Measurements from ENCODE around the gene NOS1AP.

DNA sequence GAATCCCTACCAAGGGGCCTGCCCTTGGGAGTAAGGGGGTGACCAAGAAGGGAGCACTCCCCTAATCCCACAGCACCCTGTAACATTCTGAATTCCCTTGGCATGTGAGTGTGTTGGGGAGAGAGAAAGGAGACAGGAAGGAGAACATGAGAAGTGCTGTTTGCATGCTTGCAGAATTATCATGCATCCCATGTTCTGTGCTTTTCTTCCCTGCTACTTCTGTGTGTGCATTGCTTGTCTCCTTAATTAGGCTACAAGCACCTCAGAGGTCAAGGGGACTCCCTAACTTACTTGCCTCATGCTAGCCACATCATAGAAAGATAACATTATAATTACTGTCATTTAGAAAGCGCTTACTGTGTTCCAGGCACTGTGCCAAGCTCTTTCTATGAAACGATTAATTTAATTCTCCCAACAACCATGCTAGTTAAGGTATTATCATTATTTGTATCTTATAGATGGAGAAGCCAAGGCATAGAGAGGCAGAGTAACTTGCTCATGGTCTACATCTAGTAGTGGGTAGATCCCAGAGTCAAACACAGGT lies 11.1 kb downstream of the NOS1AP start:
- TF ChIP-seq, protein P1, sequence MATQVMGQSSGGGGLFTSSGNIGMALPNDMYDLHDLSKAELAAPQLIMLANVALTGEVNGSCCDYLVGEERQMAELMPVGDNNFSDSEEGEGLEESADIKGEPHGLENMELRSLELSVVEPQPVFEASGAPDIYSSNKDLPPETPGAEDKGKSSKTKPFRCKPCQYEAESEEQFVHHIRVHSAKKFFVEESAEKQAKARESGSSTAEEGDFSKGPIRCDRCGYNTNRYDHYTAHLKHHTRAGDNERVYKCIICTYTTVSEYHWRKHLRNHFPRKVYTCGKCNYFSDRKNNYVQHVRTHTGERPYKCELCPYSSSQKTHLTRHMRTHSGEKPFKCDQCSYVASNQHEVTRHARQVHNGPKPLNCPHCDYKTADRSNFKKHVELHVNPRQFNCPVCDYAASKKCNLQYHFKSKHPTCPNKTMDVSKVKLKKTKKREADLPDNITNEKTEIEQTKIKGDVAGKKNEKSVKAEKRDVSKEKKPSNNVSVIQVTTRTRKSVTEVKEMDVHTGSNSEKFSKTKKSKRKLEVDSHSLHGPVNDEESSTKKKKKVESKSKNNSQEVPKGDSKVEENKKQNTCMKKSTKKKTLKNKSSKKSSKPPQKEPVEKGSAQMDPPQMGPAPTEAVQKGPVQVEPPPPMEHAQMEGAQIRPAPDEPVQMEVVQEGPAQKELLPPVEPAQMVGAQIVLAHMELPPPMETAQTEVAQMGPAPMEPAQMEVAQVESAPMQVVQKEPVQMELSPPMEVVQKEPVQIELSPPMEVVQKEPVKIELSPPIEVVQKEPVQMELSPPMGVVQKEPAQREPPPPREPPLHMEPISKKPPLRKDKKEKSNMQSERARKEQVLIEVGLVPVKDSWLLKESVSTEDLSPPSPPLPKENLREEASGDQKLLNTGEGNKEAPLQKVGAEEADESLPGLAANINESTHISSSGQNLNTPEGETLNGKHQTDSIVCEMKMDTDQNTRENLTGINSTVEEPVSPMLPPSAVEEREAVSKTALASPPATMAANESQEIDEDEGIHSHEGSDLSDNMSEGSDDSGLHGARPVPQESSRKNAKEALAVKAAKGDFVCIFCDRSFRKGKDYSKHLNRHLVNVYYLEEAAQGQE (IDR thresholded peaks at IDR 0.05; ENCODE audit: insufficient read depth in 1 of 2, low read depth in 2 of 2, low read length in 2 of 2): no peak
- TF ChIP-seq POLR2AphosphoS5 (IDR thresholded peaks at IDR 0.05; ENCODE audit: low read depth, low read length) (no peak), TAF1 (IDR thresholded peaks at IDR 0.05; ENCODE audit: borderline replicate concordance, insufficient read depth, low read length) (no peak)

Measured in PFSK-1 (cell line).